Lower leg skin (tissue), 3 donors: ENCODE measurements around the gene HSPA6.
"Not testable (repeated sequence)": the region's sequence is repeated elsewhere in the genome, so short reads cannot be mapped to it uniquely, and the experiment has no call there.

Source experiments
- CTCF ChIP-seq, 3 donors: fragments of 450-650 bp; IDR thresholded peaks; one replicate each; pipeline ENCODE4 v1.5.1; 2016; ENCODE audit warnings: antibody characterized with exemption in 3 of 3, mild to moderate bottlenecking in 3 of 3, moderate library complexity in 2 of 3
- POLR2A ChIP-seq, 2 donors: fragments of 450-650 bp; IDR thresholded peaks; one replicate each; pipeline ENCODE4 v1.6.1; 2016 to 2017; ENCODE audit warnings: antibody characterized with exemption in 2 of 2, mild to moderate bottlenecking in 1 of 2, moderate library complexity in 1 of 2

GRCh38 chr1:161562441-161562840 is 38.1 kb downstream of the HSPA6 start:
- TF ChIP-seq CTCF, POLR2A (IDR thresholded peaks at IDR 0.05): not testable (repeated sequence)
